Neural cell (in vitro differentiated cells): ENCODE measurements around the gene ACOX1.

ENCODE experiments used
- EP300 ChIP-seq: fragments of 450-650 bp; conservative IDR thresholded peaks from 2 replicates; pipeline ENCODE4 v1.6.1; 2014; ENCODE audit warnings: antibody characterized with exemption, mild to moderate bottlenecking, moderate library complexity; ENCODE audit not compliant: poor library complexity, severe bottlenecking
- EZH2 ChIP-seq: fragments of 200-600, 300-800 bp; shearing (Covaris generic), sonication (generic); IDR thresholded peaks from 2 replicates; pipeline ENCODE4 v1.6.1; 2014; ENCODE audit warnings: antibody characterized with exemption, low read length, borderline replicate concordance, mild to moderate bottlenecking; ENCODE audit not compliant: insufficient read depth, poor library complexity, severe bottlenecking
- RAD21 ChIP-seq: fragments of 450-650 bp; conservative IDR thresholded peaks from 2 replicates; pipeline ENCODE4 v1.6.1; 2014; ENCODE audit warnings: antibody characterized with exemption, mild to moderate bottlenecking, moderate library complexity
- TAF1 ChIP-seq: IDR thresholded peaks from 2 replicates; pipeline ENCODE4 v1.6.1; 2012; ENCODE audit warnings: low read depth
- TF ChIP-seq, protein P1 (sequence below): fragments of 450-650 bp; IDR thresholded peaks from 2 replicates; pipeline ENCODE4 v1.5.1; 2014; ENCODE audit warnings: antibody characterized with exemption, mild to moderate bottlenecking, moderate library complexity; ENCODE audit not compliant: poor library complexity, severe bottlenecking

DNA sequence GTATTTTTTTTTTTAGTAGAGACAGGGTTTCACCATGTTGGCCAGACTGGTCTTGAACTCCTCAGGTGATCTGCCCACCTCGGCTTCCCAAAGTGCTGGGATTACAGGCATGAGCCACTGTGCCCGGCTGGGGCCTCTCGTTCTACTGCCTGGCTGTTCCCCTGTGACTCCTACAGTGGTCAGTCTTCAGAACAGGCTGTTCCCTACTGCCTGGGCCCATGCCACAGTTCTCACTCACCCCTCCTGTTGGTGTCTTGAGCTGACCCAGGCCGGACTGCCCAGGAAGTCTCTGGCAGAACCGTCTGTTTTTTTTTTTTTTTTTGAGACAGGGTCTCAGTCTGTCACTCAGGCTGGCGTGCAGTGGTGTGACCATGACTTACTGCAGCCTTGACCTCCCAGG, 24.9 kb upstream of the ACOX1 start:
- TF ChIP-seq, protein P1, sequence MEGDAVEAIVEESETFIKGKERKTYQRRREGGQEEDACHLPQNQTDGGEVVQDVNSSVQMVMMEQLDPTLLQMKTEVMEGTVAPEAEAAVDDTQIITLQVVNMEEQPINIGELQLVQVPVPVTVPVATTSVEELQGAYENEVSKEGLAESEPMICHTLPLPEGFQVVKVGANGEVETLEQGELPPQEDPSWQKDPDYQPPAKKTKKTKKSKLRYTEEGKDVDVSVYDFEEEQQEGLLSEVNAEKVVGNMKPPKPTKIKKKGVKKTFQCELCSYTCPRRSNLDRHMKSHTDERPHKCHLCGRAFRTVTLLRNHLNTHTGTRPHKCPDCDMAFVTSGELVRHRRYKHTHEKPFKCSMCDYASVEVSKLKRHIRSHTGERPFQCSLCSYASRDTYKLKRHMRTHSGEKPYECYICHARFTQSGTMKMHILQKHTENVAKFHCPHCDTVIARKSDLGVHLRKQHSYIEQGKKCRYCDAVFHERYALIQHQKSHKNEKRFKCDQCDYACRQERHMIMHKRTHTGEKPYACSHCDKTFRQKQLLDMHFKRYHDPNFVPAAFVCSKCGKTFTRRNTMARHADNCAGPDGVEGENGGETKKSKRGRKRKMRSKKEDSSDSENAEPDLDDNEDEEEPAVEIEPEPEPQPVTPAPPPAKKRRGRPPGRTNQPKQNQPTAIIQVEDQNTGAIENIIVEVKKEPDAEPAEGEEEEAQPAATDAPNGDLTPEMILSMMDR, result no peak
- TF ChIP-seq EZH2 (no peak), EP300 (no peak), RAD21 (no peak), TAF1 (no peak)
